GM12878 (cell line): Measurements from ENCODE around the gene MYO1D. TPM values are rescaled to one million over a fixed set of nuclear protein-coding genes. Genes with fewer than 3 reads are reported as not detected.
A peak's percentile ranks its signal among the peaks of the same experiment; 100 is the strongest.

Experiments
- CTCF ChIP-seq, 3 experiments: IDR thresholded peaks in 2 of 3; conservative IDR thresholded peaks in 1 of 3; 2 replicates each; pipeline ENCODE4 v1.5.1; 2011; ENCODE audit warnings: low read depth in 3 of 3, low read length in 3 of 3, mild to moderate bottlenecking in 3 of 3, control low read depth in 2 of 3, moderate library complexity in 2 of 3, inconsistent platforms in 1 of 3, mixed read lengths in 1 of 3; ENCODE audit not compliant: control insufficient read depth in 2 of 3, insufficient read depth in 1 of 3; ENCODE audit errors: extremely low read depth in 1 of 3
- IRF5 ChIP-seq: fragments of 450-650 bp; IDR thresholded peaks from 2 replicates; pipeline ENCODE4 v1.6.1; 2017; ENCODE audit warnings: borderline replicate concordance
- JUNB ChIP-seq: IDR thresholded peaks from 2 replicates; pipeline ENCODE4 v1.6.1; 2016; ENCODE audit warnings: antibody characterized with exemption, mild to moderate bottlenecking
- MLLT1 ChIP-seq: fragments of 450-650 bp; IDR thresholded peaks from 2 replicates; pipeline ENCODE4 v1.6.1; 2016; ENCODE audit warnings: mild to moderate bottlenecking
- MYC ChIP-seq: IDR thresholded peaks from 2 replicates; pipeline ENCODE4 v1.6.1; 2011; ENCODE audit warnings: mild to moderate bottlenecking, low read length, moderate library complexity, inconsistent platforms; ENCODE audit not compliant: insufficient read depth, insufficient replicate concordance, insufficient read length, severe bottlenecking
- NFXL1 ChIP-seq: fragments of 450-650 bp; IDR thresholded peaks from 2 replicates; pipeline ENCODE4 v1.6.1; 2017; ENCODE audit warnings: antibody characterized with exemption, mild to moderate bottlenecking, borderline replicate concordance
- NR2C2 ChIP-seq: IDR thresholded peaks from 2 replicates; pipeline ENCODE4 v1.6.1; 2011; ENCODE audit warnings: borderline replicate concordance, low read depth; ENCODE audit not compliant: control insufficient read depth, insufficient read length
- POLR2AphosphoS2 ChIP-seq: IDR thresholded peaks from 2 replicates; pipeline ENCODE4 v1.6.1; 2011; ENCODE audit warnings: low read depth, mild to moderate bottlenecking, low read length, improper control_type of control experiment, moderate library complexity
- POU2F2 ChIP-seq: IDR thresholded peaks from 3 replicates; pipeline ENCODE4 v1.6.1; 2011; ENCODE audit warnings: low read depth, mild to moderate bottlenecking, low read length, borderline replicate concordance
- SP1 ChIP-seq: IDR thresholded peaks from one replicate; pipeline ENCODE4 v1.6.1; 2011; ENCODE audit warnings: low read depth, low read length
- SUZ12 ChIP-seq: fragments of 200-600 bp; sonication (generic); IDR thresholded peaks from one replicate; pipeline ENCODE4 v1.6.1; 2018; ENCODE audit warnings: antibody characterized with exemption, mild to moderate bottlenecking; ENCODE audit not compliant: unreplicated experiment
- TCF12 ChIP-seq: IDR thresholded peaks from 2 replicates; pipeline ENCODE4 v1.6.1; 2011; ENCODE audit warnings: low read depth, mild to moderate bottlenecking, low read length
- USF2 ChIP-seq: IDR thresholded peaks from 2 replicates; pipeline ENCODE4 v1.6.1; 2011; ENCODE audit warnings: low read depth, low read length, improper control_type of control experiment, borderline replicate concordance
- WRNIP1 ChIP-seq: IDR thresholded peaks from 2 replicates; pipeline ENCODE4 v1.6.1; 2011; ENCODE audit warnings: low read depth, low read length, improper control_type of control experiment, borderline replicate concordance
- polyA plus RNA-seq, 11 experiments: library from polyadenylated mRNA; depleted of rRNA in 4 of 11; unstranded in 6 of 11; stranded (reverse) in 5 of 11; fragments of >200 nt; fragmentation: Nextera tagmentation in 4 of 11; fragmentation: Illumina TruSeq in 1 of 11; extraction: Ambion mirVana in 4 of 11; extraction: Trizol in 1 of 11; gene quantifications; 1 replicate in 1 of 11; 2 replicates in 10 of 11; pipeline versions ENCODE4 v1.2.1 to v1.2.3, GENCODE V29; 2011 to 2016; ENCODE audit warnings: inconsistent platforms in 2 of 11, missing spikeins in 2 of 11, low read depth in 1 of 11
- total RNA-seq, 4 experiments: library from RNA; depleted of rRNA in 3 of 4; stranded (reverse); fragments of >200 nt in 3 of 4; fragmentation: Illumina TruSeq in 1 of 4; extraction: Trizol in 1 of 4; gene quantifications; 2 replicates each; pipeline versions ENCODE4 v1.2.1 to v1.2.3, GENCODE V29; 2013 to 2021

The MYO1D gene
- total and polyA plus RNA-seq, 10 of the 15 experiments (the other 5 are each of a cell fraction or from before 2014, with no cell fraction given), result 1.8 to 37.7 (median 25.4) TPM

GRCh38 chr17:32486111-32486700 is 390.7 kb downstream of the MYO1D start (continued):
- TF ChIP-seq MLLT1 (peak; percentile 66), IRF5 (no peak), SUZ12 (no peak), NFXL1 (no peak), NR2C2 (no peak), WRNIP1 (no peak), USF2 (peak; percentile 6; the same call in 1 of the 2 replicates), SP1 (peak; percentile 63), POU2F2 (0 out of 3 replicates have a peak, but pooled peaks have one; percentile 11), JUNB (no peak), CTCF (IDR thresholded peaks at IDR 0.05 in 2 of 3, conservative IDR thresholded peaks at IDR 0.05 in 1 of 3; ENCODE audit: control insufficient read depth in 2 of 3, extremely low read depth in 1 of 3, insufficient read depth in 1 of 3, low read depth in 3 of 3, low read length in 3 of 3) (no peak), TCF12 (peak; percentile 72; the same call in 1 of the 2 replicates), POLR2AphosphoS2 (no peak), MYC (peak; percentile 55)
